ENCODE data around the gene MGAT3.
"Not testable (repeated sequence)": the region's sequence is repeated elsewhere in the genome, so short reads cannot be mapped to it uniquely, and the experiment has no call there.

MGAT3 gene

GRCh38 chr22:39456522-39457197, at the start of gene MGAT3:
Gene MGAT3, plus strand, starts transcription at chr22:39457012. Its CDS starts 30,336 bp downstream, at chr22:39487348.
- DNase-seq: no peak

GRCh38 chr22:39408173-39408572, 48.6 kb upstream of the MGAT3 start:
- no peak for DNase-seq

- no peak for DNase-seq
These were observed 48.0 kb upstream of the MGAT3 start for GRCh38 chr22:39408807-39409206.

GRCh38 chr22:39409516-39410029, 47.2 kb upstream of the MGAT3 start:
- DNase-seq: no peak

GRCh38 chr22:39410264-39410663, 46.5 kb upstream of the MGAT3 start:
- no peak for DNase-seq

- not testable (repeated sequence) for DNase-seq
These were observed 44.9 kb upstream of the MGAT3 start for GRCh38 chr22:39411828-39412365.

- DNase-seq: not testable (repeated sequence)
These were observed 43.6 kb upstream of the MGAT3 start for GRCh38 chr22:39413204-39413603.

- no peak for DNase-seq
These were observed 42.4 kb upstream of the MGAT3 start for GRCh38 chr22:39414377-39414776.

GRCh38 chr22:39414886-39415285, 41.9 kb upstream of the MGAT3 start:
- no peak for DNase-seq

- no peak for DNase-seq
These were observed 41.3 kb upstream of the MGAT3 start for GRCh38 chr22:39415506-39415905.

- no peak for DNase-seq
These were observed 40.5 kb upstream of the MGAT3 start for GRCh38 chr22:39416319-39416718.

GRCh38 chr22:39417641-39418040, 39.2 kb upstream of the MGAT3 start:
- no peak for DNase-seq

- DNase-seq: no peak
These were observed 38.1 kb upstream of the MGAT3 start for GRCh38 chr22:39418696-39419095.

- DNase-seq: no peak
These were observed 37.7 kb upstream of the MGAT3 start for GRCh38 chr22:39419096-39419495.

- DNase-seq: no peak
These were observed 36.9 kb upstream of the MGAT3 start for GRCh38 chr22:39419911-39420310.

- DNase-seq: no peak
These were observed 35.1 kb upstream of the MGAT3 start for GRCh38 chr22:39421691-39422090.

- DNase-seq: no peak
These were observed 34.7 kb upstream of the MGAT3 start for GRCh38 chr22:39422101-39422500.

GRCh38 chr22:39422721-39423120, 34.1 kb upstream of the MGAT3 start:
- no peak for DNase-seq

- DNase-seq: no peak
These were observed 32.8 kb upstream of the MGAT3 start for GRCh38 chr22:39423976-39424375.

- no peak for DNase-seq
These were observed 30.3 kb upstream of the MGAT3 start for GRCh38 chr22:39426380-39427043.

- DNase-seq: no peak
These were observed 28.8 kb upstream of the MGAT3 start for GRCh38 chr22:39427751-39428596.

GRCh38 chr22:39428597-39429071, 28.2 kb upstream of the MGAT3 start:
- DNase-seq: no peak

GRCh38 chr22:39429186-39429585, 27.6 kb upstream of the MGAT3 start:
- no peak for DNase-seq

All from left hindlimb (tissue), 1 donor.